Stimulated activated CD8-positive, alpha-beta memory T cell treated with anti-CD3 and anti-CD28 coated beads, Interleukin-7, amount 100 ng/mL, for 1 hour (primary cell): ENCODE measurements around the gene MMRN1.

Experiments used
- DNase-seq, 2 donors: peaks; one replicate each; pipeline ENCODE4 v3.0.0-alpha.2; 2020; ENCODE audit warnings: low read depth in 2 of 2

Gene MMRN1

GRCh38 chr4:89913623-89914022, 19.0 kb downstream of the MMRN1 start:
- DNase-seq, result no peak

- DNase-seq, result no peak
These were observed 20.2 kb downstream of the MMRN1 start for GRCh38 chr4:89914609-89915550.

- DNase-seq, result no peak
These were observed 21.3 kb downstream of the MMRN1 start for GRCh38 chr4:89915937-89916336.

DNA sequence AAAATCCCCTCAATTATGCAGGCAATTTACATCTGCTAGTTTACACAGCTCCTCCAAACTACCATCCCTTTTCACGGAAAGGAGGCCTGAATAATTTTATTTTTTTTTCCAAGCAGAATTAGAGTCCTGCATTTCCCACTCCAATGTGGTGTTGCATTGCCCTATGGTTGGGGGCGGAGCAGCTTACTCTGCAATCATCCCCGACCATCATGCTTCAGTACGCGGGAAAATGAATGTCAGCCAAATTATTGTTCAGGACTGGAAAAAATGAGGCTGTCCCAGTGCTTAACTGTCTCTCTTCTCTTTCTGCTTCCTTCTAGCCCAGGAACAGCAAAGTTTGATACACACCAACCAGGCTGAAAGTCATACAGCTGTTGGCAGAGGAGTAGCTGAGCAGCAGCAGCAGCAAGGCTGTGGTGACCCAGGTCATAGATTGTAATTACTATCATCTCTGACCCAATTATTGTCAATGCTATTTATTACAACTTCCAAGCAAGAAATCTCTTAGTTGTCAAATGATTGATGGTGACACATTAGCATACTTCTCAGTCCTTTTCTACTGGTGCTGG, 28.3 kb downstream of the MMRN1 start:
- DNase-seq, result no peak

DNA sequence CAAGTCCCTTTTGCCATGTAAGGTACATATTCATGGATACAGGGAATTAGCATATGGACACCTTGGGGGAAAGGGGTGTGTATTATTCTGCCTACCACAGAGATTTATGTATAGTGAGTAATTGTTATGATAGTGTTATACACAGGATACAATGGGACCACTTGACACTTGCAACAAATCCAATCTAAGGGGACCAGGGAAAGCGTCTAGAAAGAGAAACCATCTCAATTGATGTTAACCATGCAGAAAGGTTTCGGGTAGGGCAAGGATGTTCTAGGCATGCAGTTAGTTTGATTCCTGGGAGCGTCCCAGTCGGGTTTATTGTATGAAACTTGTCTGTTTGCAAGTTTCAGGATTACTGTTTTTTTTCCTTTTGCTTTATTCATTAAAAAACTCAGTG, 34.2 kb downstream of the MMRN1 start:
- DNase-seq, result no peak

DNA sequence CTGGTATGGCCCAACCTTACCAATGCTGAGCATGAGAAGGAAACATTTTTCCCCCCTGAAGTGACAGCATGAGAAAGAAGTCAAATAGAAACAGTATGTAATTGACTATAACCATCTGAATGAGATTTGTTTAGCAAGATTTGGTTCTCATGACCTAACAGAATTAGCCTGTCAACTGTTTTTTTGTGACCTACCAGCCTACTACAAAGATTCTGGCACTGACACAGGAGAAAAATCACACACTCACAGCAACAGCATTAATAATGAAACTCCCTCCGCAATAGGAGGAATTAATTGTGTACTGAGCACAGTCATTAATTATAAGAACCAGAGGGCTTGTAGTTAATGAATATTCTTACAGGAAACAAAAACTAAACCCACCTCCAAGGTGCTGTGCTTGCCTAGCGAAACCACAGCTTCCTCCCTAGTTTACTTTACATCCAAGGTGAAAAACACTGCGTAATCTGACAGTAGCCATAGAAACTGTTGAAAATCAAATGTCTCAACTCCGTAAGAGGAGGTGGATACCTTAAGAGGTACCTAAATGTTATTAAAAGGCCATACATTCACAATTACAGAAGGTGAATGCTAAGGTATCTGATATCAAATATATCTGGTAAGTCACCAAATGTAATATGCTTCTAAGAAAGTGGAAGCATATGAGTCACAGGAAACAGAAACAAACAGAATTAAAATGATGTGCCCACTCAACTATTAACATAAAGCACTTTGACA, 34.9 kb downstream of the MMRN1 start:
- DNase-seq, result no peak

GRCh38 chr4:89939546-89939945, 44.9 kb downstream of the MMRN1 start:
- no peak for DNase-seq

- DNase-seq, result no peak
These were observed 45.3 kb downstream of the MMRN1 start for GRCh38 chr4:89939994-89940393.

GRCh38 chr4:89942811-89943210, 48.2 kb downstream of the MMRN1 start:
- DNase-seq, result no peak

- DNase-seq, result no peak
These were observed 55.2 kb downstream of the MMRN1 start for GRCh38 chr4:89949782-89950387.

GRCh38 chr4:89952458-89952857, 57.8 kb downstream of the MMRN1 start:
- DNase-seq, result no peak

GRCh38 chr4:89954906-89955695, 60.4 kb downstream of the MMRN1 start:
- DNase-seq, result no peak

DNA sequence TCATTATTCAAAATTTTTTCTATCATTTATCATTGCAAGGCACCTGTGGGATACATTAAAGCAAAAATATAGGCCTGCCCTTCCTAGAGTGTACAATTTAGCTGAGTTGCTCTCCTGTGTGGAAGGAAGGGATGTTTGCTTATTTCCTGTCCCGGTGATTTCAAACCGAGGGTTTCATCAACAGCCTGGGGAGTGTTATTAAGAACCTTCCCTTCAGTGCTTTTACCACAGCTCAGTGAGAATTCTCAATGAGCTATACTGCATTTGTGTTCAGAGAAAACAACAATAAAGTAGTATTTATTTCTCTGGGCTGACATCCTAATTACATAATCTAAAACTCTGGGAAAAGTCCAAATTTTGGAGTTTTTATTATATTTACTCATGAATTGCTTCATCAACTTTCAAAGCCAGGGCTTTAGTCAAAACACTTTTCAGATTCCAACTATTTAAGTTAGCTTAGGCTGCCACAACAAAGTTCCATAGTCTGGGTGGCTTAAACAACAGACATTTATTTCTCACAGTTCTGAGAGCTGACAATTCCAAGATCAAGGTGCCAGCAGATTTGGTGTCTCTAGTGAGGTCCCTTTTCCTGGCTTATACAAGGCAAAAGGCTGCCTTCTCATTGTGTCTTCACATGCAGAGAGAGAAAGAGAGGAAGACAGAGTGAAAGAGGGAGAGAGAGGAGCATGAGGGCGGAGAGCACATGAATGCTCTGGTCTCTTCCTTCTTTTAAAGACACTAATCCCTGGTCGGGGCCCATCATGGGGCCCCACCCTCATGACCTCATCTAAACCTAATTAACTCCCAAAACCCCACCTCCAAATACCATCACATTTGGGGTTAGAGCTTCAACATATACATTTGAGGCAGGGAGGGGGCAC, 62.6 kb downstream of the MMRN1 start:
- no peak for DNase-seq

GRCh38 chr4:89981789-89982334, 87.2 kb downstream of the MMRN1 start:
- no peak for DNase-seq

DNA sequence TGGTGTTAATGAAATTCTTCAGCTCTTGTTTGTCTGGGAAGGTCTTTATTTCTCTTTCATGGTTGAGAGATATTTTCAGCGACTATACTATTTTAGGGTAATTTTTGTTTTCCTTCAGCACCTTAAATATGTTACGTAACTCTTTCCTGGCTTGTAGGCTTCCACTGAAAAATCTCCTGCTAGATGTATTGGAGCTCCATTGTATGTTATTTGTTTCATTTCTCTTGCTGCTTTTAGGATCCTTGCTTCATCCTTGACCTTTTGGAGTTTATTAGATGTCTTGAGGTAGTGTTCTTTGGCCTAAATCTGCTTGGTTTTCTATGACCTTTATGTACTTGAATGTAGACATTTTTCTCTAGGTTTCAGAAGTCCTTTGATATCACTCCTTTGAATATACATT, 93.6 kb downstream of the MMRN1 start:
- no peak for DNase-seq

- no peak for DNase-seq
These were observed 98.1 kb downstream of the MMRN1 start for GRCh38 chr4:89992744-89993143.

GRCh38 chr4:89994176-89994873, 99.7 kb downstream of the MMRN1 start:
- no peak for DNase-seq

DNA sequence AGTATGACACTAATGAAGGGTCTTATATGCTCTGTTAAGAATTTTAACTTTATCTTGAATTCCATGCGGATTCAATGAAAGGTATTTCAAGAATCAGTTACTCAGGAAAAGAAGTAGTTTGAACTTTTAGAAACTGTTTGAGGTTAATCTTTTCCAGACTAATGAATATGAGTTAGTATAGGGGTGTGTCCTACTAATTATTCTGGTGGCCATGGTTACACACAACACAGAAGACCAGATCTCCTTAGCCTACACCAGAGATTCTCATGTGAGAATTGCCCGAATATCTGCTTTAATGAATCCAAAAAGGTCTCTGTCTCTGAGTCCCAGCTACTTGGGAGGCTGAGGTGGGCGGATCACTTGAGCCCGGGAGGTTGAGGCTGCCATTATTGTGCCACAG, 100.4 kb downstream of the MMRN1 start:
- DNase-seq, result no peak

- no peak for DNase-seq
These were observed 101.2 kb downstream of the MMRN1 start for GRCh38 chr4:89995814-89996213.
